Karpas-422 (cell line): ENCODE measurements around the gene GTF3C4. TPM values are rescaled to one million over a fixed set of nuclear protein-coding genes. Genes with fewer than 3 reads are reported as not detected.

Experiments used
- DNase-seq: peaks from one replicate; pipeline ENCODE4 v3.0.0-alpha.2; 2015
- H2AFZ ChIP-seq: fragments of 200-600 bp; sonication (generic); 2 replicates; pipeline ENCODE4 v1.6.1; 2014; ENCODE audit warnings: antibody characterized with exemption, low read length, mixed read lengths
- H3K27ac ChIP-seq: fragments of 200-600 bp; sonication (generic); 2 replicates; pipeline ENCODE4 v1.5.1; 2014; ENCODE audit warnings: mild to moderate bottlenecking, low read length, moderate library complexity
- H3K27me3 ChIP-seq: fragments of 200-600 bp; sonication (generic); 2 replicates; pipeline ENCODE4 v1.6.1; 2014; ENCODE audit warnings: low read length, mixed read lengths
- H3K36me3 ChIP-seq: fragments of 200-600 bp; sonication (generic); 2 replicates; pipeline ENCODE4 v1.6.1; 2014; ENCODE audit warnings: low read length, mixed read lengths; ENCODE audit not compliant: insufficient read depth
- H3K4me1 ChIP-seq: fragments of 200-600 bp; sonication (generic); 2 replicates; pipeline ENCODE4 v1.6.1; 2014; ENCODE audit warnings: mild to moderate bottlenecking, low read length, mixed read lengths
- H3K4me2 ChIP-seq: fragments of 200-600 bp; sonication (generic); 2 replicates; pipeline ENCODE4 v1.6.1; 2014; ENCODE audit warnings: low read length, low read depth, mild to moderate bottlenecking; ENCODE audit not compliant: poor library complexity, severe bottlenecking
- H3K4me3 ChIP-seq: fragments of 200-600 bp; sonication (generic); 2 replicates; pipeline ENCODE4 v1.5.1; 2014; ENCODE audit warnings: mild to moderate bottlenecking, antibody characterized with exemption, low read length, mixed read lengths
- H3K79me2 ChIP-seq: fragments of 200-600 bp; sonication (generic); 2 replicates; pipeline ENCODE4 v1.6.1; 2014; ENCODE audit warnings: mild to moderate bottlenecking, low read length, mixed read lengths
- H3K9ac ChIP-seq: fragments of 200-600 bp; sonication (generic); 2 replicates; pipeline ENCODE4 v1.6.0; 2014; ENCODE audit warnings: low read length
- H3K9me2 ChIP-seq: fragments of 200-600 bp; sonication (generic), shearing (Covaris generic); replicated peaks from 2 replicates; pipeline ENCODE4 v1.6.0; 2014; ENCODE audit warnings: mild to moderate bottlenecking, low read length, moderate library complexity; ENCODE audit not compliant: insufficient read depth
- H3K9me3 ChIP-seq: fragments of 300-700, 200-600 bp; sonication (generic); 2 replicates; pipeline ENCODE4 v1.6.1; 2014; ENCODE audit warnings: low read length, mixed read lengths
- H4K20me1 ChIP-seq: fragments of 200-600 bp; sonication (generic); 2 replicates; pipeline ENCODE4 v1.6.1; 2014; ENCODE audit warnings: mild to moderate bottlenecking, antibody characterized with exemption, low read length, low read depth; ENCODE audit not compliant: insufficient read depth
- total RNA-seq: library from RNA; depleted of rRNA; stranded (reverse); fragments of >200 nt; shearing (Covaris generic); gene quantifications from 2 replicates; pipeline ENCODE4 v1.2.3, GENCODE V29; 2014; ENCODE audit warnings: low replicate concordance

GTF3C4 gene
- total RNA-seq, 1 experiment from 2014 or later: 11.2 TPM

- Histone ChIP-seq H2AFZ (no peak overlapping the region), H4K20me1 (no peaks in the 10 kb centered on the region), H3K4me2 (no peak overlapping the region), H3K4me3 (no peak overlapping the region), H3K79me2 (peaks cover 7% of the 10 kb centered on the region), H3K4me1 (no peaks in the 10 kb centered on the region), H3K36me3 (peaks cover 29% of the 10 kb centered on the region; the same call in 1 of the 2 replicates), H3K27ac (no peak overlapping the region), H3K9me2 (no peaks in the 10 kb centered on the region), H3K27me3 (no peaks in the 10 kb centered on the region), H3K9ac (no peak overlapping the region), H3K9me3 (no peaks in the 10 kb centered on the region)
- DNase-seq: no peak
These were observed 30.9 kb upstream of the GTF3C4 start for GRCh38 chr9:132639322-132639721.

- no peak for DNase-seq
- Histone ChIP-seq H3K4me2 (no peak overlapping the region), H3K27ac (no peak overlapping the region), H2AFZ (no peak overlapping the region), H3K9ac (no peak overlapping the region), H3K9me3 (no peaks in the 10 kb centered on the region), H3K4me3 (no peak overlapping the region), H3K36me3 (peaks cover 40% of the 10 kb centered on the region), H3K27me3 (no peaks in the 10 kb centered on the region), H4K20me1 (no peaks in the 10 kb centered on the region), H3K9me2 (no peaks in the 10 kb centered on the region), H3K4me1 (no peaks in the 10 kb centered on the region), H3K79me2 (peaks cover 7% of the 10 kb centered on the region)
These were observed 29.0 kb upstream of the GTF3C4 start for GRCh38 chr9:132641216-132641615.

- H3K4me2 ChIP-seq: no peak overlapping the region
- H3K4me1 ChIP-seq: no peaks in the 10 kb centered on the region
- no peak overlapping the region for H3K4me3 ChIP-seq
- no peak overlapping the region for H3K27ac ChIP-seq
- H4K20me1 ChIP-seq: no peaks in the 10 kb centered on the region
- H3K9ac ChIP-seq: no peak overlapping the region
- no peaks in the 10 kb centered on the region for H3K9me2 ChIP-seq
- no peaks in the 10 kb centered on the region for H3K9me3 ChIP-seq
- H2AFZ ChIP-seq: no peak overlapping the region
- H3K79me2 ChIP-seq: peaks cover 7% of the 10 kb centered on the region
- DNase-seq: peak; percentile 54
- peaks cover 56% of the 10 kb centered on the region for H3K36me3 ChIP-seq
- no peaks in the 10 kb centered on the region for H3K27me3 ChIP-seq
These were observed 26.0 kb upstream of the GTF3C4 start for GRCh38 chr9:132644251-132644650.

GRCh38 chr9:132645306-132645705, 25.0 kb upstream of the GTF3C4 start:
- no peak overlapping the region for H3K4me3 ChIP-seq
- DNase-seq: no peak

GRCh38 chr9:132645711-132646110, 24.6 kb upstream of the GTF3C4 start:
- Histone ChIP-seq H3K9ac (no peak overlapping the region), H3K4me1 (no peaks in the 10 kb centered on the region), H3K9me3 (no peaks in the 10 kb centered on the region), H3K27ac (no peak overlapping the region), H2AFZ (no peak overlapping the region), H4K20me1 (no peaks in the 10 kb centered on the region), H3K9me2 (no peaks in the 10 kb centered on the region), H3K4me3 (no peak overlapping the region), H3K27me3 (no peaks in the 10 kb centered on the region), H3K4me2 (no peak overlapping the region), H3K36me3 (peaks cover 63% of the 10 kb centered on the region), H3K79me2 (peaks cover 15% of the 10 kb centered on the region)
- DNase-seq: no peak

More at GRCh38 chr9:132645306-132645705, 25.0 kb upstream of the GTF3C4 start:
- Histone ChIP-seq H3K9ac (no peak overlapping the region), H3K4me2 (no peak overlapping the region), H3K4me1 (no peaks in the 10 kb centered on the region), H2AFZ (no peak overlapping the region), H3K9me2 (no peaks in the 10 kb centered on the region), H3K79me2 (peaks cover 13% of the 10 kb centered on the region), H3K9me3 (no peaks in the 10 kb centered on the region), H3K27ac (no peak overlapping the region), H3K27me3 (no peaks in the 10 kb centered on the region), H3K36me3 (peaks cover 61% of the 10 kb centered on the region), H4K20me1 (no peaks in the 10 kb centered on the region)

- no peak overlapping the region for H2AFZ ChIP-seq
- no peak for DNase-seq
- H3K27ac ChIP-seq: no peak overlapping the region
- H3K4me3 ChIP-seq: no peak overlapping the region
- H3K79me2 ChIP-seq: peaks cover 15% of the 10 kb centered on the region
- H3K4me2 ChIP-seq: no peak overlapping the region
- no peaks in the 10 kb centered on the region for H4K20me1 ChIP-seq
- H3K27me3 ChIP-seq: no peaks in the 10 kb centered on the region
- H3K36me3 ChIP-seq: peaks cover 61% of the 10 kb centered on the region
- H3K9me3 ChIP-seq: no peaks in the 10 kb centered on the region
- H3K4me1 ChIP-seq: no peaks in the 10 kb centered on the region
- no peak overlapping the region for H3K9ac ChIP-seq
- no peaks in the 10 kb centered on the region for H3K9me2 ChIP-seq
These were observed 23.5 kb upstream of the GTF3C4 start for GRCh38 chr9:132646726-132647125.

- peaks cover 57% of the 10 kb centered on the region for H3K36me3 ChIP-seq
- no peaks in the 10 kb centered on the region for H4K20me1 ChIP-seq
- no peak overlapping the region for H3K4me2 ChIP-seq
- H3K4me3 ChIP-seq: no peak overlapping the region
- no peak for DNase-seq
- no peak overlapping the region for H2AFZ ChIP-seq
- H3K9me2 ChIP-seq: no peaks in the 10 kb centered on the region
- H3K27ac ChIP-seq: no peak overlapping the region
- peaks cover 15% of the 10 kb centered on the region for H3K79me2 ChIP-seq
- H3K9me3 ChIP-seq: no peaks in the 10 kb centered on the region
- H3K27me3 ChIP-seq: no peaks in the 10 kb centered on the region
- no peaks in the 10 kb centered on the region for H3K4me1 ChIP-seq
- H3K9ac ChIP-seq: no peak overlapping the region
These were observed 22.9 kb upstream of the GTF3C4 start for GRCh38 chr9:132647355-132647754.

GRCh38 chr9:132647806-132648205, 22.5 kb upstream of the GTF3C4 start:
- Histone ChIP-seq H3K4me2 (no peak overlapping the region), H3K9me2 (no peaks in the 10 kb centered on the region), H3K27ac (no peak overlapping the region), H3K4me3 (no peak overlapping the region), H2AFZ (no peak overlapping the region), H4K20me1 (no peaks in the 10 kb centered on the region), H3K9me3 (no peaks in the 10 kb centered on the region), H3K9ac (no peak overlapping the region), H3K4me1 (no peaks in the 10 kb centered on the region), H3K79me2 (peaks cover 15% of the 10 kb centered on the region), H3K36me3 (peaks cover 57% of the 10 kb centered on the region), H3K27me3 (no peaks in the 10 kb centered on the region)
- no peak for DNase-seq

- peaks cover 14% of the 10 kb centered on the region for H3K79me2 ChIP-seq
- DNase-seq: no peak
- no peaks in the 10 kb centered on the region for H3K27me3 ChIP-seq
- no peaks in the 10 kb centered on the region for H4K20me1 ChIP-seq
- H2AFZ ChIP-seq: no peak overlapping the region
- H3K9me3 ChIP-seq: no peaks in the 10 kb centered on the region
- H3K9ac ChIP-seq: no peak overlapping the region
- no peak overlapping the region for H3K4me2 ChIP-seq
- no peaks in the 10 kb centered on the region for H3K9me2 ChIP-seq
- no peaks in the 10 kb centered on the region for H3K4me1 ChIP-seq
- H3K27ac ChIP-seq: no peak overlapping the region
- peaks cover 52% of the 10 kb centered on the region for H3K36me3 ChIP-seq
- no peak overlapping the region for H3K4me3 ChIP-seq
These were observed 22.0 kb upstream of the GTF3C4 start for GRCh38 chr9:132648283-132648682.
